Mesenchymal stem cell (in vitro differentiated cells and primary cell): ENCODE data around the gene DOP1A. TPM values are rescaled to one million over a fixed set of nuclear protein-coding genes. Genes with fewer than 3 reads are reported as not detected.

Experiments
- DNase-seq: peaks from one replicate; pipeline ENCODE4 v3.0.0-alpha.2; 2013
- H2AFZ ChIP-seq: one replicate; pipeline ENCODE4 v1.6.1; 2013; ENCODE audit warnings: low read depth, mild to moderate bottlenecking, control low read depth, inconsistent platforms, low read length, moderate library complexity
- H2AK5ac ChIP-seq: 2 replicates; pipeline ENCODE4 v1.6.1; 2013; ENCODE audit warnings: low read length, moderate library complexity, mild to moderate bottlenecking, inconsistent platforms; ENCODE audit not compliant: severe bottlenecking
- H2BK120ac ChIP-seq: one replicate; pipeline ENCODE4 v1.6.1; 2013; ENCODE audit warnings: low read depth, mild to moderate bottlenecking, inconsistent platforms, low read length, moderate library complexity
- H2BK12ac ChIP-seq, 2 experiments: one replicate each; pipeline ENCODE4 v1.6.1; 2013; ENCODE audit warnings: inconsistent platforms in 2 of 2, low read length in 2 of 2, mild to moderate bottlenecking in 2 of 2, moderate library complexity in 2 of 2, control low read depth in 1 of 2
- H2BK15ac ChIP-seq: one replicate; pipeline ENCODE4 v1.6.1; 2013; ENCODE audit warnings: mild to moderate bottlenecking, low read depth, inconsistent platforms; ENCODE audit not compliant: poor library complexity, severe bottlenecking
- H2BK5ac ChIP-seq: 2 replicates; pipeline ENCODE4 v1.6.1; 2013; ENCODE audit warnings: low read depth, mild to moderate bottlenecking, low read length, control low read depth, inconsistent platforms; ENCODE audit not compliant: poor library complexity, severe bottlenecking
- H3K14ac ChIP-seq, 2 experiments: one replicate each; pipeline ENCODE4 v1.6.1; 2013; ENCODE audit warnings: inconsistent platforms in 2 of 2, low read length in 2 of 2, control low read depth in 1 of 2, mild to moderate bottlenecking in 1 of 2, moderate library complexity in 1 of 2
- H3K18ac ChIP-seq, 2 experiments: one replicate each; pipeline ENCODE4 v1.6.1; 2013; ENCODE audit warnings: inconsistent platforms in 2 of 2, low read length in 2 of 2, control low read depth in 1 of 2, low read depth in 1 of 2, mild to moderate bottlenecking in 1 of 2
- H3K23ac ChIP-seq, 2 experiments: one replicate each; pipeline ENCODE4 v1.6.1; 2013; ENCODE audit warnings: inconsistent platforms in 2 of 2, low read length in 2 of 2, mild to moderate bottlenecking in 2 of 2, moderate library complexity in 2 of 2, control low read depth in 1 of 2
- H3K27ac ChIP-seq: 2 replicates; pipeline ENCODE4 v1.5.1; 2013; ENCODE audit warnings: mild to moderate bottlenecking, moderate library complexity, low read length, control low read depth, inconsistent platforms; ENCODE audit not compliant: poor library complexity, severe bottlenecking
- H3K27me3 ChIP-seq, 2 experiments: 2 replicates each; pipeline versions ENCODE4 v1.6.1 to v1.7.0; 2013; ENCODE audit warnings: low read length in 2 of 2, mild to moderate bottlenecking in 2 of 2, moderate library complexity in 2 of 2, control low read depth in 1 of 2, inconsistent platforms in 1 of 2; ENCODE audit not compliant: control insufficient read depth in 1 of 2, insufficient read depth in 1 of 2
- H3K36me3 ChIP-seq, 2 experiments: 2 replicates each; pipeline versions ENCODE4 v1.6.1 to v1.7.0; 2013; ENCODE audit warnings: low read length in 2 of 2, control low read depth in 1 of 2, inconsistent platforms in 1 of 2, low read depth in 1 of 2, mild to moderate bottlenecking in 1 of 2; ENCODE audit not compliant: insufficient read depth in 2 of 2, control insufficient read depth in 1 of 2
- H3K4ac ChIP-seq, 2 experiments: one replicate each; pipeline ENCODE4 v1.6.1; 2013; ENCODE audit warnings: inconsistent platforms in 2 of 2, low read length in 2 of 2, mild to moderate bottlenecking in 2 of 2, moderate library complexity in 2 of 2, control low read depth in 1 of 2, low read depth in 1 of 2
- H3K4me1 ChIP-seq: 2 replicates; pipeline ENCODE4 v1.6.1; 2013; ENCODE audit warnings: low read depth, low read length, control low read depth; ENCODE audit not compliant: control insufficient read depth, insufficient read depth
- H3K4me2 ChIP-seq: 2 replicates; pipeline ENCODE4 v1.6.1; 2013; ENCODE audit warnings: low read length, mild to moderate bottlenecking, inconsistent platforms; ENCODE audit not compliant: poor library complexity, severe bottlenecking
- H3K4me3 ChIP-seq, 2 experiments: 2 replicates each; pipeline versions ENCODE4 v1.5.1 to v1.7.0; 2013; ENCODE audit warnings: low read length in 2 of 2, mild to moderate bottlenecking in 2 of 2, control low read depth in 1 of 2, low read depth in 1 of 2; ENCODE audit not compliant: insufficient read depth in 1 of 2
- H3K79me1 ChIP-seq: replicated peaks from 2 replicates; pipeline ENCODE4 v1.6.1; 2013; ENCODE audit warnings: mild to moderate bottlenecking, control low read depth, low read length, inconsistent platforms; ENCODE audit not compliant: poor library complexity, severe bottlenecking
- H3K9ac ChIP-seq: 2 replicates; pipeline ENCODE4 v1.7.0; 2013; ENCODE audit warnings: mild to moderate bottlenecking, low read length, moderate library complexity
- H3K9me3 ChIP-seq: 2 replicates; pipeline ENCODE4 v1.7.0; 2013; ENCODE audit warnings: mild to moderate bottlenecking, low read length; ENCODE audit not compliant: control insufficient read depth
- H4K8ac ChIP-seq: one replicate; pipeline ENCODE4 v1.6.1; 2013; ENCODE audit warnings: inconsistent platforms, mild to moderate bottlenecking, low read length, moderate library complexity
- H4K91ac ChIP-seq: one replicate; pipeline ENCODE4 v1.6.1; 2013; ENCODE audit warnings: mild to moderate bottlenecking, low read length, inconsistent platforms
- WGBS: methylation state at CpG from one replicate; pipeline ENCODE4 v1.1.7; 2013; ENCODE audit warnings: mixed read lengths; 5-methylcytosine and 5-hydroxymethylcytosine counted together
- polyA plus RNA-seq, 2 experiments: library from polyadenylated mRNA; stranded (reverse); fragments of 200-250 nt; gene quantifications; one replicate each; pipeline ENCODE4 v1.2.3, GENCODE V29; 2013

DOP1A gene, protein sequence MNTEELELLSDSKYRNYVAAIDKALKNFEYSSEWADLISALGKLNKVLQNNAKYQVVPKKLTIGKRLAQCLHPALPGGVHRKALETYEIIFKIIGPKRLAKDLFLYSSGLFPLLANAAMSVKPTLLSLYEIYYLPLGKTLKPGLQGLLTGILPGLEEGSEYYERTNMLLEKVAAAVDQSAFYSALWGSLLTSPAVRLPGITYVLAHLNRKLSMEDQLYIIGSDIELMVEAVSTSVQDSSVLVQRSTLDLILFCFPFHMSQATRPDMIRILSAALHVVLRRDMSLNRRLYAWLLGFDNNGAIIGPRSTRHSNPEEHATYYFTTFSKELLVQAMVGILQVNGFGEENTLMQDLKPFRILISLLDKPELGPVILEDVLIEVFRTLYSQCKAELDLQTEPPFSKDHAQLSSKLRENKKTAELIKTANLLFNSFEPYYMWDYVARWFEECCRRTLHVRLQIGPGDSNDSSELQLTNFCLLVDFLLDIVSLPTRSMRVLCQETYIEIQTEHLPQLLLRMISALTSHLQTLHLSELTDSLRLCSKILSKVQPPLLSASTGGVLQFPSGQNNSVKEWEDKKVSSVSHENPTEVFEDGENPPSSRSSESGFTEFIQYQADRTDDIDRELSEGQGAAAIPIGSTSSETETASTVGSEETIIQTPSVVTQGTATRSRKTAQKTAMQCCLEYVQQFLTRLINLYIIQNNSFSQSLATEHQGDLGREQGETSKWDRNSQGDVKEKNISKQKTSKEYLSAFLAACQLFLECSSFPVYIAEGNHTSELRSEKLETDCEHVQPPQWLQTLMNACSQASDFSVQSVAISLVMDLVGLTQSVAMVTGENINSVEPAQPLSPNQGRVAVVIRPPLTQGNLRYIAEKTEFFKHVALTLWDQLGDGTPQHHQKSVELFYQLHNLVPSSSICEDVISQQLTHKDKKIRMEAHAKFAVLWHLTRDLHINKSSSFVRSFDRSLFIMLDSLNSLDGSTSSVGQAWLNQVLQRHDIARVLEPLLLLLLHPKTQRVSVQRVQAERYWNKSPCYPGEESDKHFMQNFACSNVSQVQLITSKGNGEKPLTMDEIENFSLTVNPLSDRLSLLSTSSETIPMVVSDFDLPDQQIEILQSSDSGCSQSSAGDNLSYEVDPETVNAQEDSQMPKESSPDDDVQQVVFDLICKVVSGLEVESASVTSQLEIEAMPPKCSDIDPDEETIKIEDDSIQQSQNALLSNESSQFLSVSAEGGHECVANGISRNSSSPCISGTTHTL (N-terminal part only)
- polyA plus RNA-seq (2013, experiment 1 of 2): 3.7 TPM
- 3.5 TPM for polyA plus RNA-seq (2013, experiment 2 of 2)

DNA sequence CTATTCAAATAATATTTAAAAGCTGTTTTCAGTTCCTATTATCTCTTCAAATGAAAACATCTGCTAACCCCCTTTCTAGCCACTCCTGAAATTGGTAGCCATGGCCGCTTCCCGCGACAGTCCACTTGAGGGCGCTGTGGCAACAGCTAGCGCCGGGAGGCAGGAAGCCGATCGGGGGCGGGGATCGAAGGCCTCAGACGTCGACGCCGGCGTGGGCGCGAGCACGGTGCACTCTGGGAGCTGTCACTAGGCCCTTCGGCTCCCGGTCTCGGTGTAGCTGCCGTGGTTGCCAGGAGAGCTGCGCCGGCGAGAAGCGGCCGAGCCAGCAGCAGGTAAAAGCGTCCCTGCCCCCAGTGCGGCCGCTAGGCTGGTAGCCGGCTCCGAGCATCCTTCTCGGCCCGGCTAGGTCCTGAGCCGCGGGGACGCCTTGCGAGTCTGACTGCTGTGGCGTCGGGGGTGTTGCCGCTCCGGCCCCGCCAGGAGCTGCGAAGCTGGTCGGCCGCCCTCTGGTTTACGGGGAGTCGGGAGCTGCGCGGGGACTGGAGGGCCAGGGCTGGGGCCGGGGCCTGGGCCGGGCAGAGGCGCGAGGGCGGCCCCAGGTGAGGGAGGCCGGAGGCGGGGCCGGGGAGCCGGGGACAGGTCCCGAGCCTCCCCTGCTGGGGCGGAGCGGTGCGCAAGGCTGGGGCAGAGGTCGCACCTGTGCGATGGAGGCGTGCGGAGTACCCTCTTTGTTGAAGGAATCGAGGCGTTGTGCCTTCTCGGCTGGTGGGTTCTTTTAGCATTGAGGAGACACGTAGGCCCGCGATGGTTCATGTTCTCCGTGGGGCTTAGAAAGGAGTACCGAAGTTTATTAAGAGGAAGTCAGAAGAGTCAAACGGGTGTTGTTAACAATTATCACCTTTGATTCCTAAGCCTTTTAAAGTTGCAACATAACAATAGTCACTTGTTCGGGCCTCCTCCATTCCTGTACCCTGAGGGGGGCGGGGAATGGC is at the start of gene DOP1A:
Gene DOP1A (plus strand): TSS at position 224 of the 992 bp plus-strand sequence. CDS start 29,307 bp downstream, outside the sequence.
- H3K9me3 ChIP-seq: no peaks in the 10 kb centered on the region
- peak within 1 kb of the TSS; percentile 93 for H3K9ac ChIP-seq
- no peak within 1 kb of the TSS for H4K8ac ChIP-seq
- H2BK12ac ChIP-seq: peak within 1 kb of the TSS in 1 of 2 experiments; percentile 54
- H3K18ac ChIP-seq: peak within 1 kb of the TSS; percentile 30 to 94
- no peaks in the 10 kb centered on the region for H3K36me3 ChIP-seq
- peak within 1 kb of the TSS; percentile 35 for H2BK120ac ChIP-seq
- peak within 1 kb of the TSS; percentile 70 for H3K4me2 ChIP-seq
- no peak within 1 kb of the TSS for H4K91ac ChIP-seq
- H3K27me3 ChIP-seq: no peaks in the 10 kb centered on the region
- H2AK5ac ChIP-seq: no peak within 1 kb of the TSS
- peak within 1 kb of the TSS; percentile 37 for H3K27ac ChIP-seq
- H2AFZ ChIP-seq: peak within 1 kb of the TSS; percentile 99
- H3K79me1 ChIP-seq: peaks cover 12% of the 10 kb centered on the region
- under 1% methylated on average over 73 of the region's 78 CpGs for WGBS
- no peak within 1 kb of the TSS for H2BK15ac ChIP-seq
- H3K4ac ChIP-seq: peak within 1 kb of the TSS in 1 of 2 experiments; percentile 68
- H2BK5ac ChIP-seq: no peak within 1 kb of the TSS
- peak within 1 kb of the TSS; percentile 94 to 98 for H3K4me3 ChIP-seq
- DNase-seq: peak; percentile 94
- H3K4me1 ChIP-seq: peaks cover 3% of the 10 kb centered on the region
- peak within 1 kb of the TSS in 1 of 2 experiments; percentile 95 for H3K14ac ChIP-seq
- peak within 1 kb of the TSS in 1 of 2 experiments; percentile 93 for H3K23ac ChIP-seq

DNA sequence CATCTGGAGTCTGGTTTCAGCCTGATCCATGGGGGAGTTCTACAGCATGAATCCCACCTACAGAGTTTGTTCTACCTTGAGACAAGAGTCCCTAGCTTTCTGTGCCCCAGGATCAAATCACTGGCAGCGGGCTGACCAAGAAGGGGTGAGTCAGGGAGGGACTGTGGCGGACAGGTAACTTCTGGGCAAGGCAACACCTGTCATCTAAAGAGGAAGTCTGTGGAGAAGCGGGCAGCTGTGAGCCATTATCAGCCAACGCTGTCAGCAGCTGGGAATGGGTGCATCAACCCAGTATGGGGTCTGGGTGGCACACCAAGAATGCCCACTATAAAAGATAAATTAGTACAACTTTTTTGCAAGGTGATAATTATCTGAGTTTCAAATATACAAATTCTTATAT is 47.7 kb upstream of the DOP1A start:
- Histone ChIP-seq H3K27ac (no peak overlapping the region), H2BK120ac (no peak overlapping the region), H3K27me3 (no peaks in the 10 kb centered on the region), H3K23ac (no peak overlapping the region), H3K36me3 (peaks cover 6 to 42% of the 10 kb centered on the region in 2 experiments), H2AK5ac (no peak overlapping the region), H3K9me3 (peaks cover 12% of the 10 kb centered on the region), H3K4me2 (no peak overlapping the region), H4K91ac (no peak overlapping the region), H3K9ac (no peak overlapping the region), H2BK5ac (no peak overlapping the region), H4K8ac (no peak overlapping the region), H3K4me3 (no peak overlapping the region), H2BK12ac (no peak overlapping the region), H3K4ac (no peak overlapping the region), H3K4me1 (peaks cover 2% of the 10 kb centered on the region), H3K14ac (no peak overlapping the region), H2BK15ac (no peak overlapping the region), H3K79me1 (peaks cover 3% of the 10 kb centered on the region), H3K18ac (no peak overlapping the region), H2AFZ (no peak overlapping the region)
- DNase-seq: no peak
- 85% methylated on average over 2 of the region's 4 CpGs for WGBS

DNA sequence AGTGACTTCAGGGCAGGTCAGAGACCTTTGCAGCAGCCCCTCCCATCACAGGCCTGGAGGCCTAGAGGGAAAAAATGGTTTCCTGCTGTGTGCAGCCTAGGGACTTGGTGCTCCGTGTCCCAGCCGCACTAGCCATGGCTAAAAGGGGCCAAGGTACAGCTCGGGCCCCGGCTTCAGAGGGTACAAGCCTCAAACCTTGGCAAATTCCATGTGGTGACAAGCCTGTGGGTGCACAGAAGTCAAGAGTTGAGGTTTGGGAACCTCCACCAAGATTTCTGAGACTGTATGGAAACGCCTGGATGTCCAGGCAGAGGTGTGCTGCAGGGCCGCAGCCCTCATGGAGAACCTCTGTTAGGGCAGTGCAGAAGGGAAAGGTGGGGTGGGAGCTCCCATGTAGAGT is 35.8 kb upstream of the DOP1A start:
- H2BK15ac ChIP-seq: no peak overlapping the region
- H3K18ac ChIP-seq: no peak overlapping the region
- no peak overlapping the region for H4K8ac ChIP-seq
- no peaks in the 10 kb centered on the region for H3K27me3 ChIP-seq
- H3K79me1 ChIP-seq: no peaks in the 10 kb centered on the region
- H3K9ac ChIP-seq: no peak overlapping the region
- H4K91ac ChIP-seq: no peak overlapping the region
- no peak overlapping the region for H2BK5ac ChIP-seq
- no peaks in the 10 kb centered on the region for H3K4me1 ChIP-seq
- H2BK120ac ChIP-seq: no peak overlapping the region
- no peak overlapping the region for H3K14ac ChIP-seq
- no peak overlapping the region for H3K4me2 ChIP-seq
- peaks cover 16 to 17% of the 10 kb centered on the region in 2 experiments for H3K36me3 ChIP-seq
- H2BK12ac ChIP-seq: no peak overlapping the region
- H3K9me3 ChIP-seq: peaks cover 18% of the 10 kb centered on the region
- no peak overlapping the region for H2AK5ac ChIP-seq
- no peak overlapping the region for H3K4ac ChIP-seq
- H2AFZ ChIP-seq: no peak overlapping the region
- DNase-seq: no peak
- 98% methylated on average over 6 of the region's 6 CpGs for WGBS
- no peak overlapping the region for H3K23ac ChIP-seq
- H3K27ac ChIP-seq: no peak overlapping the region
- H3K4me3 ChIP-seq: no peak overlapping the region
